SK-N-SH (cell line): Measurements from ENCODE around the gene THPO. TPM values are rescaled to one million over a fixed set of nuclear protein-coding genes. Genes with fewer than 3 reads are reported as not detected.

Experiments
- CTCF ChIA-PET: fragments of 300-600, 350-600 bp; formaldehyde crosslinking; extraction: SDS; loops from one replicate; lab custom pipeline; 2021; lab: Yijun Ruan, JAX
- POLR2A ChIA-PET: fragments of 350-600 bp; sonication (Branson Sonifier 250); formaldehyde crosslinking; extraction: SDS; loops from one replicate; lab custom pipeline; 2020; ENCODE audit warnings: antibody characterized with exemption, inconsistent platforms; lab: Yijun Ruan, JAX
- DNase-seq: peaks from one replicate; pipeline ENCODE4 v3.0.0; 2012
- H2AFZ ChIP-seq: fragments of 200-600 bp; sonication (generic); 2 replicates; pipeline ENCODE4 v1.8.1; 2016; ENCODE audit warnings: antibody characterized with exemption, mild to moderate bottlenecking, low read depth
- H3F3A ChIP-seq: fragments of 200-600 bp; sonication (generic); replicated peaks from 2 replicates; pipeline ENCODE3; 2016; ENCODE audit warnings: antibody characterized with exemption, mild to moderate bottlenecking; ENCODE audit not compliant: insufficient read depth
- H3K27ac ChIP-seq, 2 experiments: fragments of 200-500 bp in 1 of 2; fragments of 200-600 bp in 1 of 2; sonication (Bioruptor generic) in 1 of 2; sonication (generic), shearing (Covaris generic) in 1 of 2; 2 replicates each; pipeline versions ENCODE4 v1.5.1 to v1.6.1; 2014 to 2016; ENCODE audit warnings: low read depth in 2 of 2, inconsistent platforms in 1 of 2, low read length in 1 of 2, mild to moderate bottlenecking in 1 of 2, mixed read lengths in 1 of 2
- H3K27me3 ChIP-seq: fragments of 200-600 bp; sonication (generic), shearing (Covaris generic); 2 replicates; pipeline ENCODE4 v1.6.1; 2016; ENCODE audit warnings: mixed run types; ENCODE audit not compliant: insufficient read depth
- H3K36me3 ChIP-seq, 2 experiments: fragments of 200-500 bp in 1 of 2; fragments of 200-600 bp in 1 of 2; sonication (Bioruptor generic) in 1 of 2; sonication (generic) in 1 of 2; replicated peaks in 1 of 2; 2 replicates each; pipeline versions ENCODE3 to v1.5.1; 2014 to 2016; ENCODE audit warnings: low read length in 1 of 2, mild to moderate bottlenecking in 1 of 2; ENCODE audit not compliant: insufficient read depth in 2 of 2, control insufficient read depth in 1 of 2
- H3K4me1 ChIP-seq, 2 experiments: fragments of 200-500 bp in 1 of 2; fragments of 200-600 bp in 1 of 2; sonication (Bioruptor generic) in 1 of 2; sonication (generic), shearing (Covaris generic) in 1 of 2; 2 replicates each; pipeline versions ENCODE4 v1.5.1 to v1.6.1; 2014 to 2016; ENCODE audit warnings: low read depth in 1 of 2, low read length in 1 of 2, mixed run types in 1 of 2; ENCODE audit not compliant: insufficient read depth in 2 of 2, control insufficient read depth in 1 of 2
- H3K4me2 ChIP-seq: fragments of 200-600 bp; sonication (generic), shearing (Covaris generic); 2 replicates; pipeline ENCODE4 v1.6.1; 2017; ENCODE audit warnings: mixed run types
- H3K4me3 ChIP-seq, 2 experiments: fragments of 200-500 bp in 1 of 2; fragments of 200-600 bp in 1 of 2; sonication (Bioruptor generic) in 1 of 2; sonication (generic), shearing (Covaris generic) in 1 of 2; 2 replicates each; pipeline versions ENCODE4 v1.5.1 to v1.8.1; 2014 to 2016; ENCODE audit warnings: low read depth in 2 of 2, inconsistent platforms in 1 of 2, low read length in 1 of 2, mild to moderate bottlenecking in 1 of 2, mixed read lengths in 1 of 2, moderate library complexity in 1 of 2
- H3K79me2 ChIP-seq: fragments of 200-600 bp; sonication (generic); 2 replicates; pipeline ENCODE4 v1.8.1; 2017; ENCODE audit warnings: mild to moderate bottlenecking; ENCODE audit not compliant: insufficient read depth
- H3K9ac ChIP-seq: fragments of 200-600 bp; sonication (generic); 2 replicates; pipeline ENCODE4 v1.6.1; 2017; ENCODE audit warnings: mixed run types
- H3K9me2 ChIP-seq: fragments of 200-600 bp; sonication (generic); 2 replicates; pipeline ENCODE4 v1.6.1; 2017; ENCODE audit warnings: mixed run types
- H3K9me3 ChIP-seq: fragments of 200-600 bp; sonication (generic); 2 replicates; pipeline ENCODE4 v1.6.1; 2017; ENCODE audit warnings: mixed run types, mild to moderate bottlenecking, moderate library complexity
- H4K20me1 ChIP-seq: fragments of 200-600 bp; sonication (generic); 2 replicates; pipeline ENCODE4 v1.6.1; 2017; ENCODE audit warnings: mild to moderate bottlenecking, mixed run types; ENCODE audit not compliant: insufficient read depth
- ELF1 ChIP-seq: IDR thresholded peaks from 2 replicates; pipeline ENCODE4 v1.4.0; 2012
- EP300 ChIP-seq, 2 experiments: IDR thresholded peaks; 2 replicates each; pipeline versions ENCODE4 v1.4.0 to v1.6.1; 2012; ENCODE audit warnings: borderline replicate concordance in 1 of 2, low read depth in 1 of 2, low read length in 1 of 2
- EZH2phosphoT487 ChIP-seq: fragments of 200-600 bp; sonication (generic); IDR thresholded peaks from 2 replicates; pipeline ENCODE4 v1.6.1; 2017; ENCODE audit warnings: low read depth, mixed run types, mild to moderate bottlenecking, antibody characterized with exemption, moderate library complexity, borderline replicate concordance
- GABPA ChIP-seq: IDR thresholded peaks from 2 replicates; pipeline ENCODE4 v1.4.0; 2012; ENCODE audit warnings: low read depth, mild to moderate bottlenecking
- JUND ChIP-seq: IDR thresholded peaks from 2 replicates; pipeline ENCODE4 v1.4.0; 2012
- MAX ChIP-seq: IDR thresholded peaks from 2 replicates; pipeline ENCODE4 v1.4.0; 2012; ENCODE audit warnings: low read depth
- MEF2A ChIP-seq: IDR thresholded peaks from 2 replicates; pipeline ENCODE4 v1.4.0; 2012; ENCODE audit warnings: low read depth, borderline replicate concordance
- NFIC ChIP-seq: IDR thresholded peaks from 2 replicates; pipeline ENCODE4 v1.4.0; 2012; ENCODE audit warnings: borderline replicate concordance
- RAD21 ChIP-seq: IDR thresholded peaks from 2 replicates; pipeline ENCODE4 v1.6.1; 2012; ENCODE audit warnings: mild to moderate bottlenecking, low read length
- RCOR1 ChIP-seq: fragments of 150-350 bp; IDR thresholded peaks from 2 replicates; pipeline ENCODE4 v1.6.1; 2017; ENCODE audit warnings: antibody characterized with exemption, low read length
- RFX5 ChIP-seq: IDR thresholded peaks from 2 replicates; pipeline ENCODE4 v1.6.1; 2012; ENCODE audit warnings: mild to moderate bottlenecking, improper control_type of control experiment, low read length
- RXRA ChIP-seq: IDR thresholded peaks from 2 replicates; pipeline ENCODE4 v1.4.0; 2012; ENCODE audit warnings: low read depth, mild to moderate bottlenecking, borderline replicate concordance
- SIN3A ChIP-seq: IDR thresholded peaks from 2 replicates; pipeline ENCODE4 v1.6.1; 2012; ENCODE audit warnings: low read depth, mild to moderate bottlenecking, low read length, moderate library complexity, borderline replicate concordance
- SMC3 ChIP-seq: IDR thresholded peaks from 2 replicates; pipeline ENCODE4 v1.6.1; 2012; ENCODE audit warnings: low read depth, low read length, improper control_type of control experiment
- TAF1 ChIP-seq: IDR thresholded peaks from 2 replicates; pipeline ENCODE4 v1.6.1; 2012; ENCODE audit warnings: low read depth, mild to moderate bottlenecking, low read length, moderate library complexity, borderline replicate concordance
- TCF12 ChIP-seq: IDR thresholded peaks from 2 replicates; pipeline ENCODE4 v1.4.0; 2012
- YY1 ChIP-seq: IDR thresholded peaks from 2 replicates; pipeline ENCODE4 v1.4.0; 2012; ENCODE audit warnings: low read depth, mild to moderate bottlenecking
- WGBS: methylation state at CpG from one replicate; pipeline ENCODE4 v1.1.6; 2017; ENCODE audit warnings: low lambda C conversion rate; 5-methylcytosine and 5-hydroxymethylcytosine counted together
- polyA plus RNA-seq, 3 experiments: library from polyadenylated mRNA; depleted of rRNA; stranded (reverse); fragments of >200 nt; gene quantifications; 2 replicates each; pipeline ENCODE4 v1.2.3, GENCODE V29; 2012
- TF ChIP-seq, protein P1 (sequence below): IDR thresholded peaks from 2 replicates; pipeline ENCODE4 v1.6.1; 2012; ENCODE audit warnings: mild to moderate bottlenecking, low read depth, low read length, moderate library complexity
- TF ChIP-seq, protein P2 (sequence below): IDR thresholded peaks from 2 replicates; pipeline ENCODE4; 2012

THPO gene
- polyA plus RNA-seq, 1 of the 3 experiments (the other 2 are of a cell fraction), result 0.07 TPM

GRCh38 chr3:184352897-184353545 lies 25.0 kb downstream of the THPO start:
- Histone ChIP-seq H2AFZ (no peak overlapping the region), H4K20me1 (no peaks in the 10 kb centered on the region), H3K9ac (no peak overlapping the region), H3K9me2 (no peaks in the 10 kb centered on the region), H3K36me3 (peaks cover 3 to 37% of the 10 kb centered on the region in 2 experiments), H3K27ac (no peak overlapping the region; a peak in 1 of 4 replicates), H3F3A (no peaks in the 10 kb centered on the region), H3K27me3 (no peaks in the 10 kb centered on the region), H3K79me2 (no peaks in the 10 kb centered on the region), H3K4me2 (no peak overlapping the region), H3K4me3 (no peak overlapping the region), H3K9me3 (no peaks in the 10 kb centered on the region), H3K4me1 (peaks cover 0 to 18% of the 10 kb centered on the region in 2 experiments; a peak in 1 of 4 replicates)
- CTCF ChIA-PET, result interaction anchor here (0.7 to 5.3 kb wide), 23 partner anchors 9 to 451 kb away, joined by 3 to 63 read pairs (median 4); partner anchors contain the start of genes CLCN2, EEF1AKMT4, FAM131A and POLR2H
- DNase-seq, result no peak
- POLR2A ChIA-PET, result interaction anchor here (1.5 to 2.9 kb wide), 2 partner anchors 8 to 15 kb away, joined by 4 to 19 read pairs; partner anchors contain the start of gene FAM131A
- no peak for TF ChIP-seq GABPA
- 100% methylated on average over 1 of the region's 11 CpGs for WGBS

- ChIA-PET POLR2A (interaction anchor here (2.9 kb wide), 1 partner anchor 14 kb away, joined by 19 read pairs; the partner anchor contains the start of gene FAM131A), CTCF (interaction anchor here (0.7 to 5.3 kb wide), 7 partner anchors 8 to 426 kb away, joined by 3 to 63 read pairs (median 4); partner anchors contain the start of genes EEF1AKMT4 and FAM131A)
- no peak overlapping the region for H3K9ac ChIP-seq
- H3K36me3 ChIP-seq, result peaks cover 3 to 37% of the 10 kb centered on the region in 2 experiments
- peaks cover 0 to 18% of the 10 kb centered on the region in 2 experiments; a peak in 1 of 4 replicates for H3K4me1 ChIP-seq
- no peaks in the 10 kb centered on the region for H4K20me1 ChIP-seq
- H3F3A ChIP-seq, result no peaks in the 10 kb centered on the region
- no peak for TF ChIP-seq RCOR1
- TF ChIP-seq, protein P1, sequence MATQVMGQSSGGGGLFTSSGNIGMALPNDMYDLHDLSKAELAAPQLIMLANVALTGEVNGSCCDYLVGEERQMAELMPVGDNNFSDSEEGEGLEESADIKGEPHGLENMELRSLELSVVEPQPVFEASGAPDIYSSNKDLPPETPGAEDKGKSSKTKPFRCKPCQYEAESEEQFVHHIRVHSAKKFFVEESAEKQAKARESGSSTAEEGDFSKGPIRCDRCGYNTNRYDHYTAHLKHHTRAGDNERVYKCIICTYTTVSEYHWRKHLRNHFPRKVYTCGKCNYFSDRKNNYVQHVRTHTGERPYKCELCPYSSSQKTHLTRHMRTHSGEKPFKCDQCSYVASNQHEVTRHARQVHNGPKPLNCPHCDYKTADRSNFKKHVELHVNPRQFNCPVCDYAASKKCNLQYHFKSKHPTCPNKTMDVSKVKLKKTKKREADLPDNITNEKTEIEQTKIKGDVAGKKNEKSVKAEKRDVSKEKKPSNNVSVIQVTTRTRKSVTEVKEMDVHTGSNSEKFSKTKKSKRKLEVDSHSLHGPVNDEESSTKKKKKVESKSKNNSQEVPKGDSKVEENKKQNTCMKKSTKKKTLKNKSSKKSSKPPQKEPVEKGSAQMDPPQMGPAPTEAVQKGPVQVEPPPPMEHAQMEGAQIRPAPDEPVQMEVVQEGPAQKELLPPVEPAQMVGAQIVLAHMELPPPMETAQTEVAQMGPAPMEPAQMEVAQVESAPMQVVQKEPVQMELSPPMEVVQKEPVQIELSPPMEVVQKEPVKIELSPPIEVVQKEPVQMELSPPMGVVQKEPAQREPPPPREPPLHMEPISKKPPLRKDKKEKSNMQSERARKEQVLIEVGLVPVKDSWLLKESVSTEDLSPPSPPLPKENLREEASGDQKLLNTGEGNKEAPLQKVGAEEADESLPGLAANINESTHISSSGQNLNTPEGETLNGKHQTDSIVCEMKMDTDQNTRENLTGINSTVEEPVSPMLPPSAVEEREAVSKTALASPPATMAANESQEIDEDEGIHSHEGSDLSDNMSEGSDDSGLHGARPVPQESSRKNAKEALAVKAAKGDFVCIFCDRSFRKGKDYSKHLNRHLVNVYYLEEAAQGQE, result no peak
- no peak for TF ChIP-seq RFX5
- TF ChIP-seq RXRA, result no peak
- TF ChIP-seq ELF1, result no peak
- no peak for TF ChIP-seq SIN3A
- no peak for TF ChIP-seq NFIC
- TF ChIP-seq MAX, result no peak
- TF ChIP-seq EZH2phosphoT487, result no peak
- no peak for TF ChIP-seq TCF12
- TF ChIP-seq RAD21, result no peak
- TF ChIP-seq JUND, result no peak
- TF ChIP-seq SMC3, result no peak
- TF ChIP-seq YY1, result no peak
- TF ChIP-seq, protein P2, sequence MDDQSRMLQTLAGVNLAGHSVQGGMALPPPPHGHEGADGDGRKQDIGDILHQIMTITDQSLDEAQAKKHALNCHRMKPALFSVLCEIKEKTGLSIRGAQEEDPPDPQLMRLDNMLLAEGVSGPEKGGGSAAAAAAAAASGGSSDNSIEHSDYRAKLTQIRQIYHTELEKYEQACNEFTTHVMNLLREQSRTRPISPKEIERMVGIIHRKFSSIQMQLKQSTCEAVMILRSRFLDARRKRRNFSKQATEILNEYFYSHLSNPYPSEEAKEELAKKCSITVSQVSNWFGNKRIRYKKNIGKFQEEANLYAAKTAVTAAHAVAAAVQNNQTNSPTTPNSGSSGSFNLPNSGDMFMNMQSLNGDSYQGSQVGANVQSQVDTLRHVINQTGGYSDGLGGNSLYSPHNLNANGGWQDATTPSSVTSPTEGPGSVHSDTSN, result no peak
- no peak for TF ChIP-seq TAF1
- TF ChIP-seq EP300 (IDR thresholded peaks at IDR 0.05; ENCODE audit: borderline replicate concordance in 1 of 2, low read depth in 1 of 2, low read length in 1 of 2), result no peak
- TF ChIP-seq MEF2A, result no peak
- DNase-seq, result no peak
- H3K9me2 ChIP-seq, result no peaks in the 10 kb centered on the region
- WGBS, result 94% methylated on average over 13 of the region's 15 CpGs
- no peak overlapping the region for H3K4me3 ChIP-seq
- no peaks in the 10 kb centered on the region for H3K9me3 ChIP-seq
- H3K4me2 ChIP-seq, result no peak overlapping the region
- no peaks in the 10 kb centered on the region for H3K27me3 ChIP-seq
- no peak overlapping the region; a peak in 1 of 4 replicates for H3K27ac ChIP-seq
- no peak overlapping the region for H2AFZ ChIP-seq
- H3K79me2 ChIP-seq, result no peaks in the 10 kb centered on the region
Measured at GRCh38 chr3:184352149-184352785, 25.7 kb downstream of the THPO start.
